ENCODE data around the gene EPN3. TPM values are rescaled to one million over a fixed set of nuclear protein-coding genes. Genes with fewer than 3 reads are reported as not detected.

Gene EPN3
- total and polyA plus RNA-seq, 4 donors, result 1.3 to 2.6 (median 2.5) TPM

GRCh38 chr17:50514936-50515702 lies 17.4 kb upstream of the EPN3 start:
- H3K9me3 ChIP-seq (ENCODE audit: control insufficient read depth in 4 of 4, insufficient read depth in 3 of 4, low read length in 3 of 4), result no peaks in the 10 kb centered on the region
- no peak overlapping the region for H3K27ac ChIP-seq (ENCODE audit: low read depth in 1 of 2, low read length in 1 of 2)
- TF ChIP-seq CTCF (IDR thresholded peaks at IDR 0.05; ENCODE audit: control extremely low read depth, extremely low read depth), result no peak
- no peak for DNase-seq
- no peaks in the 10 kb centered on the region for H3K36me3 ChIP-seq (ENCODE audit: control insufficient read depth in 4 of 4, insufficient read depth in 4 of 4, low read length in 4 of 4)
- no peaks in the 10 kb centered on the region for H3K27me3 ChIP-seq (ENCODE audit: control insufficient read depth in 3 of 3, insufficient read depth in 3 of 3, low read length in 2 of 3)
- no peak for ATAC-seq (ENCODE audit: insufficient read depth, low FRiP score)
- WGBS, 2 donors, result 69 to 80% methylated on average over 6 of the region's 6 CpGs
- no peak overlapping the region for H3K4me3 ChIP-seq
- H3K4me1 ChIP-seq (ENCODE audit: control insufficient read depth in 5 of 5, insufficient read depth in 5 of 5, low read length in 5 of 5), result peaks cover 0 to 19% (median 5%) of the 10 kb centered on the region in 5 donors
- no peak overlapping the region for H3K9ac ChIP-seq (ENCODE audit: insufficient read depth in 1 of 2, low read length in 2 of 2)

DNA sequence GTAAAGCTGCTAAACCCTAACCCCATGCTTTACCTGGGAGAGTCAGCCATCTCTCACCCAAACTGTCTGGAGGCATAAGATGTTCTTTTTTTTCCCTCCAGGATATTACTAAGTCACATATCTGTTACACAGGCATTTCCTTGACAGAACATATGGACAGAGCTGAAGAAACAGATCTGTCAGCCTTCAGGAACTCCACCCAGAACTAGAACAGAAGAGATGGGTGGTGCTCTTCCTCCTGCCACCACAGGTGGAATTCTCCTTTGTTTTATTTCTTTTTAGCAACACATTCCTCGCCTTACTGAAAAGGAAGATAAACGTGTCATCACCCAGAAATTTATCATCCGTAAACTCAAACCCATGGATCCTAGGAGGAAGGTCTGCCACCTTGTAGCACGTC lies 15.5 kb upstream of the EPN3 start:
- no peak overlapping the region for H3K27ac ChIP-seq (ENCODE audit: low read depth in 1 of 2, low read length in 1 of 2)
- DNase-seq (no peak), ATAC-seq (ENCODE audit: insufficient read depth, low FRiP score) (no peak)
- H3K4me1 ChIP-seq (ENCODE audit: control insufficient read depth in 5 of 5, insufficient read depth in 5 of 5, low read length in 5 of 5), result peaks cover 0 to 12% (median 5%) of the 10 kb centered on the region in 5 donors
- WGBS, 2 donors, result 69 to 71% methylated on average over 4 of the region's 4 CpGs
- peaks cover 0 to 2% (median 0%) of the 10 kb centered on the region in 4 donors for H3K36me3 ChIP-seq (ENCODE audit: control insufficient read depth in 4 of 4, insufficient read depth in 4 of 4, low read length in 4 of 4)
- no peak overlapping the region for H3K9ac ChIP-seq (ENCODE audit: insufficient read depth in 1 of 2, low read length in 2 of 2)
- no peak overlapping the region for H3K4me3 ChIP-seq
- H3K27me3 ChIP-seq (ENCODE audit: control insufficient read depth in 3 of 3, insufficient read depth in 3 of 3, low read length in 2 of 3), result no peaks in the 10 kb centered on the region
- no peaks in the 10 kb centered on the region for H3K9me3 ChIP-seq (ENCODE audit: control insufficient read depth in 4 of 4, insufficient read depth in 3 of 4, low read length in 3 of 4)
- TF ChIP-seq CTCF (IDR thresholded peaks at IDR 0.05; ENCODE audit: control extremely low read depth, extremely low read depth), result no peak

- DNase-seq, result no peak
- no peak for TF ChIP-seq CTCF (IDR thresholded peaks at IDR 0.05; ENCODE audit: control extremely low read depth, extremely low read depth)
- Histone ChIP-seq H3K27ac (ENCODE audit: low read depth in 1 of 2, low read length in 1 of 2) (no peak overlapping the region), H3K9ac (ENCODE audit: insufficient read depth in 1 of 2, low read length in 2 of 2) (no peak overlapping the region), H3K27me3 (ENCODE audit: control insufficient read depth in 3 of 3, insufficient read depth in 3 of 3, low read length in 2 of 3) (no peaks in the 10 kb centered on the region), H3K4me1 (ENCODE audit: control insufficient read depth in 5 of 5, insufficient read depth in 5 of 5, low read length in 5 of 5) (peaks cover 0 to 12% (median 5%) of the 10 kb centered on the region in 5 donors), H3K4me3 (no peak overlapping the region), H3K9me3 (ENCODE audit: control insufficient read depth in 4 of 4, insufficient read depth in 3 of 4, low read length in 3 of 4) (no peaks in the 10 kb centered on the region), H3K36me3 (ENCODE audit: control insufficient read depth in 4 of 4, insufficient read depth in 4 of 4, low read length in 4 of 4) (peaks cover 0 to 2% (median 0%) of the 10 kb centered on the region in 4 donors)
- 75 to 78% methylated on average over 8 of the region's 8 CpGs for WGBS, 2 donors
- no peak for ATAC-seq (ENCODE audit: insufficient read depth, low FRiP score)
These were observed 14.8 kb upstream of the EPN3 start for GRCh38 chr17:50517504-50518383.

Measured in lung (tissue), 12 donors.